Stimulated activated CD4-positive, alpha-beta T cell treated with anti-CD3 and anti-CD28 coated beads, Interleukin-2, amount 100 ng/mL, for 4 hours (primary cell): ENCODE results near the gene SGSM2.

Experiments used
- DNase-seq: peaks from one replicate; pipeline ENCODE4 v3.0.0-alpha.2; 2020; ENCODE audit warnings: low read depth

SGSM2 gene

DNA sequence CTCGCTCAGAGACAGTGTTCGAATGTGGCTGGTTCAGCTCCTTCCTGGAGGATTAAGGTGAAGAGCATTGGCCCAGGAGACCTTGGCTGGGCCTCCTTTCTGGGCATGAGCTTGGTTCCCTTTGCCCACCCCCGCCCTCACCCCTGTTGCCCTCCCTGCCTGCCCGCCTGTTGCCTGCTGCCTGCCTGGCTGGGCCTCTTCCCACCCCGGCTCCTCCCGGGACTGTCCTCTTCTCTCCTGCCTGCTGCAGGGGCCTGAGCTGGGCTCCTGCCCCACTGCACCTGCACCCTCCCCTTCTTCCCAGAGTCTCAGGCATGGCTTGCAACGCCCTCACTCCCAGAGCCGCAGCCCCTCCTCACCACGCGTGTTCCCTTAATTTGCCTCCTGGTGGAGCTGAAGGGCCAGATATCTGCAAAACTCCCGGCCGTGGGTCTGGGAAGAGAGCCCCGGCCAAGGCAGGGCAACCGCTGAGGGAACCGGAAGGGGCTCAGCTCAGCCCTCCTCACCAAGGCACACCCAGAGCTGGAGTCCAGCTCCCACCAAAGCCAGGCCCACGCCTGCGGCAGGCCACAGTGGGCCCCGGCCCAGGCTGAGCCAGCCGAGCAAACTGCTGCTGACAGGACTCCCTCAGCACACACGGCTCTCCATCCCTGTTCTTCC lies 32.4 kb downstream of the SGSM2 start:
- no peak for DNase-seq

GRCh38 chr17:2370211-2370589 lies 32.9 kb downstream of the SGSM2 start:
- DNase-seq = no peak

- DNase-seq = no peak
Measured at GRCh38 chr17:2371183-2372130, 34.2 kb downstream of the SGSM2 start.

GRCh38 chr17:2372180-2372579 lies 34.9 kb downstream of the SGSM2 start:
- no peak for DNase-seq

DNA sequence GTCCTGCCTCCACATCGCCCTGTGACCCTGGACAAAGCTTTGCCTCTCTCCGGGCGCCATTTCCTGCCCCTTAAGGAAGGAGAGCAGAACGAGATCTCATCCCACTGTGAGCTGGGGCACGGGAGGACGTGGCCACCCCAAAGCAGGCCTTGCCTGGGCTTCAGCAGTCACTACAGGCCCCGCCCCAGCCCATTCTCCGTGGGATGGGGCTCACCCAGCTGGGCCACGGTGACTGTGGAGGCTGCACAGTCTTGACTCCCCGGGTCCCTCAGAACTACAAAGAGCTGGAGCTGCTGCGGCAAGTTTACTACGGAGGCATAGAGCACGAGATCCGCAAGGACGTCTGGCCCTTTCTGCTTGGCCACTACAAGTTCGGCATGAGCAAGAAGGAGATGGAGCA lies 35.4 kb downstream of the SGSM2 start:
- DNase-seq = no peak

DNA sequence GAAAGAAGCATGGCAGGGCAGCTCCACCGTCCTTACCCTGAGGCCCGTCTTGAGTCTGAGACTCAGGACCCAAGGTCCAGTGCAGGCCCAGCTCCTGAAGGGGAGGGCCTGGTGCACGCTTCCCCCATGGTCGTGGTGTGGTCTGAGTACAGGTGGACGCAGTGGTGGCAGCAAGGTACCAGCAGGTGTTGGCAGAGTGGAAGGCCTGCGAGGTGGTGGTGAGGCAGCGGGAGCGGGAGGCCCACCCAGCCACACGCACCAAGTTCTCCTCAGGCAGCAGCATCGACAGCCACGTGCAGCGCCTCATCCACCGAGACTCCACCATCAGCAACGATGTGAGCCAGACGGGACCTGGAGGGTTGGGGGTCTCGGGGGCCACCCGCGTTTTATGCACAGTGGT lies 35.9 kb downstream of the SGSM2 start:
- DNase-seq = no peak

GRCh38 chr17:2374549-2375285 lies 37.4 kb downstream of the SGSM2 start:
- DNase-seq = no peak

- DNase-seq = no peak
Measured at GRCh38 chr17:2375406-2375805, 38.1 kb downstream of the SGSM2 start.

- DNase-seq = no peak
Measured at GRCh38 chr17:2376107-2376506, 38.8 kb downstream of the SGSM2 start.

DNA sequence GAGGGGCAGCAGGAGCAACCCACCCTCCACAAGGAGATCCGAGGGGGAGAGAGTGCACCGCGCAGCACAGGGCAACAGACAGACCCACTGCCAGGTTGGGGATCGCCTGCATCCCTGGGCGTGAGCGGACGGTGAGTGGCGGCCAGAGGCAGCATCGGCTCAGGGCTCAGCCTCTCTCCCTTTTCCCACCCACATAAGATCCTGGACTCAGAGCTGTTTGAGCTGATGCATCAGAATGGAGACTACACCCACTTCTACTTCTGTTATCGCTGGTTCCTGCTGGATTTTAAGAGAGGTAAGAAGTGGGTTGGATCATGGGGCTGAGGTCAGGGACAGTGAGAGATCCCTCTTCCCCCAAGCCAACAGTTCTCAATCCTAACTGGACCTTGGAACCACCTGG lies 40.4 kb downstream of the SGSM2 start:
- no peak for DNase-seq

DNA sequence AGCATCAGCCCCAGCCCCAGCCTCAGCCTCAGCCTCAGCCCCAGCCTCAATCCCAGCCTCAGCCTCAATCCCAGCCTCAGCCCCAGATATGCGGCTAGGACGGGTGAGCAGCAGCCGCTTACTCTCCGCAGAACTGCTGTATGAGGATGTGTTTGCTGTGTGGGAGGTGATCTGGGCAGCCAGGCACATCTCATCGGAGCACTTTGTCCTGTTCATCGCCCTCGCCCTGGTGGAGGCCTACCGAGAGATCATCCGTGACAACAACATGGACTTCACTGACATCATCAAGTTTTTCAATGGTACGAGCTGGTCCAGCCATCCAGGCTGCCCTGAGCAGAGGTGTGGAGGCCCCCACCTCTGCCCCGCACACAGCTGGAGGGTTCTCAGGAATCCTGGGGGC lies 41.6 kb downstream of the SGSM2 start:
- no peak for DNase-seq

GRCh38 chr17:2379489-2380225 lies 42.4 kb downstream of the SGSM2 start:
- DNase-seq = no peak

DNA sequence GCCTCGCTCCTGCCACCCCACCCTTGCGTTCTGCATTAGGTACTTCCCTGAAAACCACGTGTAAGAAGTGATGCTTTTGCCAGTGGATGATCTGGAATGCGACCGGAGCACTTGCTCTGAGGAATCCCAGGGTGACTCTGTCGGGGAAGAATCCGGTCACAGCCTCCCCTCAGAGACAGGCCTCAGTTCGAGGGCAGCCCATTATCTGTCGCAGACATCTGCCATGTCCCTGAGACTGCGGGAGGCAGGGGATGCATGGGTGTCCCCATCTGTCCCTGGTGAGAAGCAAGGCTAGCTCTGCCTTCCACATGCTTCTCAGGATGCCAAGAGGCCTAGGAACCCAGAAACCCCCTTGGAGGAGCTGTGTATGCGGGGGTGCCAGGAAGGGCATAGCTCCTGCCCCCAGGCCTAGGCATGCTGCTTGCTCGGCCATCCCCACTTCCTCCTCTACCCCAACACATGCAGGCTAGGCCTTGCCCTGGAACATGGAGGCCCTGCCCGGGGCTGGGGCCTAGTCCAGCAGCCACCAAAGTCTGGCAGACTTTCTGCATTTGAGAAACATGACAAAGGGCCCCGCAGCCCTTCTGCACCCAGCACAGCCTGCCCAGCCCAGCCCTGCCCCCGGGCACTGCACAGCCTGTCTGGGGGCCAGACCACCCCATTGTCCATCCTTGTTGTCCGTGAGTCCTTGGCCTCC lies 43.1 kb downstream of the SGSM2 start:
- DNase-seq = no peak

- no peak for DNase-seq
Measured at GRCh38 chr17:2380950-2381649, 43.8 kb downstream of the SGSM2 start.

GRCh38 chr17:2383628-2384167 lies 46.4 kb downstream of the SGSM2 start:
- no peak for DNase-seq

DNA sequence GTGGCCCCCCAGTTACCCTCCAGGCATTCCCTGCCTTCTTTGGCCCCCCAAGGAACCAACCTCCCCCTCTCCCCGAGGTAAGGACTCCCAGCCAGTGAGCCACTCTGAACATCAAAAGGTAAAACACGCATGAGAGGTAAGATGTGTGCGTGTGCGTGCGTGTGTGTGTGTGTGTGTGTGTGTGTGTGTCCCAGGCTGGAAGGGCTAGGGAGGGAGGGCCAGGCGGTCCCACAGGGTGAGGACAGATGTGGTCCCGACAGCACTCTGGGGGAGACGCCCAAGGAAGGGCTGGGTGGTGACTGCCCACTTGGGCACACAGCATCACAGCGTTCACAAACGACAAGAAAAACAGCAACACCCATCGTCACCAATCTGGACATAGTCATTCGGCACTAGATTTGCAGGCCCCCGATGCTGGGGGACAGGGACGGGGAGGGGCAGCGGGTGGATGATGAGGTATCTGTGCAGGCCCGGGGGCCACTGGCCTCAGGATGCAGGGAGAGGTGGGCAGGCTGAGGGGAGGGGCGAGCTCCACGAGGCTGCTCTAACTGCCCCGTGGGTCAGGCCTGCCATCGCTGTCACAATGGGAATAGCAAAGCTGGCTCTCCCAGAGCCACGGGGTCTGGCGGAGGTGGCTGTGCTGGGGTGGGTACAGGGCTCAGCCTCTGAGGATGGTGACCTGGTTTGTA lies 47.3 kb downstream of the SGSM2 start:
- DNase-seq = no peak

DNA sequence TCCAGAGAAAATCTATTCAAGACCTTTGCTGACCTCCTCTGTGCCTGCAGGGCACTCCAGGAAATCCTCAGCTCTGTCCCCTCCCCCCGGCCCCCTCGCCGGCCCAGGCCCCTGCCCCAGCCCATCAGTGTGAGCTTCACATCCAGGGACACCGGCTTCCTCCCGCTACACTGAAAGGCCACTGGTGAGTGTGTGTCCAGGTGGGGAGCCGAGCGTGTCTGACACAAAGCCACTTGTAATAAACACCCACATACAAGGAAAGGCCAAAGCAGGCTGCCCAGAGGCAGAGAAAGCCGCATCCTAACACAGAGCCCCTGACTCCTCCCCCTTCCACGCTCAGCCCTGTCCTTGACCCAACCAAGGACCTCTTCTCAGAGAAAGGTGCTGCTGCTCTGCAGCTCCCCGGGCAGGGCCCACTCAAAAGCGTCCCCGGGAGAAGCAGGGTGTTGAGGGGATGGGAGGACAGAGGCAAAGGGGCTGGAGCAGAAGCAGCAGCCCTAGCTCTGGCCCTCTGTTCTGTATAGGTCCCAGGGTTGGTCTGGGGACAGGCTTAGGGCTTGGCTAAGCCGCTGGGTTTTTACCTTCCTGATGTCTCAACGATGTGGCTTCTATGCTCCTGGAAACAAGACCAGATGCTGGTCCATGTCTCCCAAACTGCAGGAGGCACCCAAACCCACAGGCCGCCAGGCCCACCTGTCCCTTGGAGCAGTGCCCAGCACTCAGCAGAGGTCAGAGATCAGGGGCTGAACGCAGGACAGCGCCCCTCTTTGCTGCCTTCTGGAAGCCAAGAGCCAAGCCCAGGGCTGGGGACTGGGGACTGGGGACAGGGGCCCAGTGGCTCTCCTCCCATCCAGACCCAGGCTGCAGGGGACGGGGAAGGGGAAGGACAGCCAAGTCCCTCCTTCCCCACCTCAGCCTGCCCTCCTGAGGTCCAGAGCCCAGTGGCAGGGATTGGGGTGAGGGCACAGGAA lies 48.2 kb downstream of the SGSM2 start:
- DNase-seq = no peak

GRCh38 chr17:2386400-2387085 lies 49.2 kb downstream of the SGSM2 start:
- no peak for DNase-seq
